K562 (cell line): ENCODE measurements around the gene SLC30A3. TPM values are rescaled to one million over a fixed set of nuclear protein-coding genes. Genes with fewer than 3 reads are reported as not detected.
A peak's percentile ranks its signal among the peaks of the same experiment; 100 is the strongest.

Source experiments
- ATAC-seq: fragments of 200-7000 bp; cut with Tn5 transposase; 3 replicates; pipeline ENCODE4 v1.9.1; 2020; ENCODE audit warnings: moderate library complexity
- BruUV-seq: library from RNA; stranded (reverse); fragments of 400-500 nt; replicated peaks from 2 replicates; lab custom pipeline; 2021; lab: Mats Ljungman, UMichigan
- CTCF ChIA-PET: fragments of 300-600 bp; formaldehyde crosslinking; extraction: SDS; loops from one replicate; lab custom pipeline; 2021; ENCODE audit warnings: low intra/inter-chr PET ratio; lab: Yijun Ruan, JAX
- POLR2A ChIA-PET: fragments of 300-600, 350-650 bp; sonication (Branson Sonifier 250); formaldehyde crosslinking; extraction: SDS; loops from one replicate; lab custom pipeline; 2021; ENCODE audit warnings: antibody characterized with exemption, inconsistent platforms; lab: Yijun Ruan, JAX
- DNase-seq, 4 experiments: peaks; one replicate each; pipeline versions ENCODE4 v3.0.0 to v3.0.0-alpha.2; 2011 to 2018; ENCODE audit warnings: low spot score in 3 of 4, mixed read lengths in 3 of 4; ENCODE audit errors: extremely low read depth in 1 of 4
- FAIRE-seq: peaks from 2 replicates; lab custom pipeline; 2011; peaks lifted over from hg19 to GRCh38; lab: Jason Lieb, UNC
- H2AFZ ChIP-seq: 2 replicates; pipeline ENCODE4 v1.6.0; 2011; ENCODE audit warnings: low read depth, low read length, control low read depth, inconsistent platforms
- H3K27ac ChIP-seq: fragments of 200-600 bp; 3 replicates; pipeline ENCODE4 v1.8.0; 2011; ENCODE audit warnings: low read depth, mild to moderate bottlenecking, control low read depth, inconsistent platforms, low read length, moderate library complexity, mixed read lengths; ENCODE audit errors: extremely low read depth
- H3K27me3 ChIP-seq, 2 experiments: fragments of 300-600 bp in 1 of 2; 2 replicates in 1 of 2; 3 replicates in 1 of 2; pipeline versions ENCODE4 v1.6.0 to v1.8.0; 2011; ENCODE audit warnings: inconsistent platforms in 2 of 2, low read length in 2 of 2, mild to moderate bottlenecking in 1 of 2, mixed read lengths in 1 of 2, moderate library complexity in 1 of 2; ENCODE audit not compliant: control insufficient read depth in 2 of 2, insufficient read depth in 2 of 2
- H3K36me3 ChIP-seq: fragments of 300-600 bp; 3 replicates; pipeline ENCODE4 v1.8.0; 2011; ENCODE audit warnings: mild to moderate bottlenecking, low read length, inconsistent platforms; ENCODE audit not compliant: control insufficient read depth, insufficient read depth
- H3K4me1 ChIP-seq, 2 experiments: fragments of 200-600 bp in 1 of 2; replicated peaks in 1 of 2; 2 replicates in 1 of 2; 3 replicates in 1 of 2; pipeline versions ENCODE4 v1.5.1 to v1.8.0; 2011; ENCODE audit warnings: inconsistent platforms in 2 of 2, low read length in 2 of 2, mild to moderate bottlenecking in 1 of 2, mixed read lengths in 1 of 2, moderate library complexity in 1 of 2; ENCODE audit not compliant: control insufficient read depth in 2 of 2, insufficient read depth in 2 of 2
- H3K4me2 ChIP-seq: 2 replicates; pipeline ENCODE4 v1.6.1; 2011; ENCODE audit warnings: low read length, control low read depth, inconsistent platforms, mixed read lengths; ENCODE audit not compliant: insufficient read depth
- H3K4me3 ChIP-seq: fragments of 200-600 bp; sonication (generic), shearing (Covaris generic); 2 replicates; pipeline ENCODE4 v1.5.1; 2016; ENCODE audit warnings: control low read depth, inconsistent platforms
- H3K79me2 ChIP-seq: fragments of 200-600 bp; 3 replicates; pipeline ENCODE4 v1.8.0; 2011; ENCODE audit warnings: low read length, inconsistent platforms; ENCODE audit not compliant: control insufficient read depth, insufficient read depth
- H3K9ac ChIP-seq, 2 experiments: 2 replicates each; pipeline versions ENCODE4 v1.6.0 to v1.6.1; 2011; ENCODE audit warnings: low read depth in 2 of 2, low read length in 2 of 2, control low read depth in 1 of 2, inconsistent platforms in 1 of 2, mild to moderate bottlenecking in 1 of 2, mixed read lengths in 1 of 2; ENCODE audit not compliant: insufficient read depth in 1 of 2
- H3K9me1 ChIP-seq: one replicate; pipeline ENCODE4 v1.6.0; 2011; ENCODE audit warnings: inconsistent platforms, mild to moderate bottlenecking, low read length, moderate library complexity; ENCODE audit not compliant: control insufficient read depth, insufficient read depth
- H3K9me3 ChIP-seq: replicated peaks from 2 replicates; pipeline ENCODE4 v1.5.1; 2011; ENCODE audit warnings: low read depth, low read length, inconsistent platforms; ENCODE audit not compliant: control insufficient read depth, insufficient read depth
- H4K20me1 ChIP-seq: replicated peaks from 2 replicates; pipeline ENCODE4 v1.6.1; 2011; ENCODE audit warnings: low read length, inconsistent platforms, mixed read lengths; ENCODE audit not compliant: control insufficient read depth, insufficient read depth
- BHLHE40 ChIP-seq: IDR thresholded peaks from 2 replicates; pipeline ENCODE4 v1.6.1; 2011; ENCODE audit warnings: low read length, improper control_type of control experiment
- CCAR2 ChIP-seq: fragments of 200-400 bp; formaldehyde crosslinking; IDR thresholded peaks from 2 replicates; pipeline ENCODE4 v1.6.1; 2017; ENCODE audit warnings: mild to moderate bottlenecking, low read depth, low read length
- FOXJ3 ChIP-seq: sonication (generic); formaldehyde crosslinking; IDR thresholded peaks from 2 replicates; pipeline ENCODE4 v1.4.0; 2020; ENCODE audit warnings: mild to moderate bottlenecking, missing genetic modification reagents
- SMARCA5 ChIP-seq: fragments of 450-650 bp; IDR thresholded peaks from 2 replicates; pipeline ENCODE4 v1.6.1; 2016
- SRSF9 ChIP-seq: fragments of 200-400 bp; formaldehyde crosslinking; IDR thresholded peaks from 2 replicates; pipeline ENCODE4 v1.6.1; 2017; ENCODE audit warnings: low read depth, low read length, borderline replicate concordance
- ZBED1 ChIP-seq: IDR thresholded peaks from 2 replicates; pipeline ENCODE4 v1.6.1; 2014
- WGBS: fragments of 100-300 bp; shearing (Covaris generic); methylation state at CpG from one replicate; pipeline ENCODE4 v1.1.6; 2016; ENCODE audit warnings: low coverage, mixed read lengths; ENCODE audit not compliant: insufficient coverage; ENCODE audit errors: missing lambda C conversion rate; 5-methylcytosine and 5-hydroxymethylcytosine counted together
- in situ Hi-C: fragments of 300-500 bp; cut with MboI; formaldehyde crosslinking; loops from 4 replicates; pipeline ENCODE4 v1.15.0; 2018; ENCODE audit warnings: inconsistent platforms, mixed read lengths
- intact Hi-C: fragments of 100-400 bp; cut with micrococcal nuclease; formaldehyde crosslinking; loops from 2 replicates; pipeline ENCODE4 v1.14.2; 2022
- polyA plus RNA-seq, 8 experiments: library from polyadenylated mRNA; depleted of rRNA in 4 of 8; stranded (reverse) in 5 of 8; unstranded in 3 of 8; fragments of >200 nt; fragmentation: Nextera tagmentation in 2 of 8; fragmentation: Illumina TruSeq in 1 of 8; extraction: Ambion mirVana in 2 of 8; extraction: Trizol in 1 of 8; gene quantifications; 2 replicates each; pipeline versions ENCODE4 v1.2.1 to v1.2.3, GENCODE V29; 2011 to 2014; ENCODE audit warnings: inconsistent platforms in 1 of 8, missing spikeins in 1 of 8
- total RNA-seq, 7 experiments: library from RNA; depleted of rRNA in 6 of 7; stranded (reverse); fragments of >200 nt in 6 of 7; fragmentation: Illumina TruSeq in 2 of 7; extraction: Trizol in 2 of 7; gene quantifications; 2 replicates each; pipeline versions ENCODE4 v1.2.1 to v1.2.3, GENCODE V29; 2011 to 2021; ENCODE audit warnings: low replicate concordance in 1 of 7
- TF ChIP-seq, protein P1 (sequence below): sonication (generic); formaldehyde crosslinking; IDR thresholded peaks from 2 replicates; pipeline ENCODE4 v1.8.1; 2023; ENCODE audit warnings: mild to moderate bottlenecking, missing genetic modification reagents

Gene SLC30A3
- total and polyA plus RNA-seq, 9 of the 15 experiments (the other 6 are each of a cell fraction or from before 2014, with no cell fraction given), result 0.03 to 2.7 (median 0.89) TPM; not detected in 1

DNA sequence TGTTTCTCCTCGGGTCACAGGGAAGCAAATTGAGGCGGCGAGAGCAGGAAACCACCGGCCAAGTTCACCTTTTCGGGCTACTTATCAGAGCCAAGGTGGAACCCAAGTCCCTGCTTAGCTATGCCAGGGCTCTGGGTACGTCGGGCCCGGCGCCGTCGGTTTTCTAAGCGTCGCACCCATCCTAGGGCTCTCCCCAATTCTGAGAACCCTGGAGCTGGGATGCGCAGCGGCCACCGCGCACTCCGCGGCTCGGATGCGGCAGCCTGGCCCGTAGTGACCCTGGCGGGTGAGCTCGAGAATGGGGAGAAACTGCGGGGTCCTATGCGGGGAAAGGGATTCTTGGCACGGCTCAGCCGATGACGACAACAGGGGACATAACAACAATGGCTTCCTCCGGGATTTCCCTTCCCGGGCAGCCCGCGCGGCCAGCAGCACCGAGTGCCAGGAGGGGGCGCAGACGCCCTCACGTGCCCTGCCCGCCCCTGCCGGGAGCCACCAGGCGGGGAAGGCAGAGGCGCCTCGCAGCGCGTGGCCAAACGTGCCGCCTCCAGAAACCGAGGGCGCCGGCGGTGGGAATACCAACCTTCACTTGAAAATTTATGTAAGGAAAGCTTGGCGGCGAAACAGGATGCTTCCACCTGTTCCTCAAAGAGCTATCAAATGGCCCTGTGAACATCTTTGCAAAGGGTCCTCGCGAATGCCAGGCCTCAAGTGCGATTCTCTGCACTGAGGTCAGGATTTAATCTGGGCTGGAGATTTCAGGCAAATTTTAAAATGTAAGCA is 2.1 kb upstream of the SLC30A3 start:
- H3K9ac ChIP-seq, result no peak overlapping the region
- H3K36me3 ChIP-seq, result no peaks in the 10 kb centered on the region
- no peak overlapping the region for H3K4me3 ChIP-seq
- H3K27ac ChIP-seq, result no peak overlapping the region
- H3K27me3 ChIP-seq, result peaks cover 33 to 40% of the 10 kb centered on the region in 2 experiments; a peak in 4 of 5 replicates
- no peak for FAIRE-seq
- in situ Hi-C loops (no loop called here), intact Hi-C loops (no loop called here)
- TF ChIP-seq, protein P1, sequence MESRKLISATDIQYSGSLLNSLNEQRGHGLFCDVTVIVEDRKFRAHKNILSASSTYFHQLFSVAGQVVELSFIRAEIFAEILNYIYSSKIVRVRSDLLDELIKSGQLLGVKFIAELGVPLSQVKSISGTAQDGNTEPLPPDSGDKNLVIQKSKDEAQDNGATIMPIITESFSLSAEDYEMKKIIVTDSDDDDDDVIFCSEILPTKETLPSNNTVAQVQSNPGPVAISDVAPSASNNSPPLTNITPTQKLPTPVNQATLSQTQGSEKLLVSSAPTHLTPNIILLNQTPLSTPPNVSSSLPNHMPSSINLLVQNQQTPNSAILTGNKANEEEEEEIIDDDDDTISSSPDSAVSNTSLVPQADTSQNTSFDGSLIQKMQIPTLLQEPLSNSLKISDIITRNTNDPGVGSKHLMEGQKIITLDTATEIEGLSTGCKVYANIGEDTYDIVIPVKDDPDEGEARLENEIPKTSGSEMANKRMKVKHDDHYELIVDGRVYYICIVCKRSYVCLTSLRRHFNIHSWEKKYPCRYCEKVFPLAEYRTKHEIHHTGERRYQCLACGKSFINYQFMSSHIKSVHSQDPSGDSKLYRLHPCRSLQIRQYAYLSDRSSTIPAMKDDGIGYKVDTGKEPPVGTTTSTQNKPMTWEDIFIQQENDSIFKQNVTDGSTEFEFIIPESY (CRISPR knock-in tag), result peak; percentile 76; the same call in 1 of the 2 replicates
- no peak for TF ChIP-seq FOXJ3 (CRISPR knock-in tag)
- no peak for TF ChIP-seq SRSF9
- no peak for TF ChIP-seq CCAR2
- peak; percentile 56 for TF ChIP-seq BHLHE40
- no peak for TF ChIP-seq ZBED1
- no peak for TF ChIP-seq SMARCA5
- WGBS, result 74% methylated on average over 43 of the region's 56 CpGs
- H3K9me3 ChIP-seq, result no peaks in the 10 kb centered on the region; the same call in 1 of the 2 replicates
- no peaks in the 10 kb centered on the region for H3K79me2 ChIP-seq
- H3K9me1 ChIP-seq, result no peaks in the 10 kb centered on the region
- H4K20me1 ChIP-seq, result no peaks in the 10 kb centered on the region
- H2AFZ ChIP-seq, result no peak overlapping the region; the same call in 1 of the 2 replicates
- ATAC-seq, result no peak
- ChIA-PET CTCF (no interaction called here), POLR2A (interaction anchor here (1.2 kb wide), 1 partner anchor 28 kb away, joined by 4 read pairs; no protein-coding TSS in a partner anchor)
- no peak overlapping the region for H3K4me2 ChIP-seq
- no TSS peak for BruUV-seq
- no peak for DNase-seq
- H3K4me1 ChIP-seq, result peaks cover 0 to 35% of the 10 kb centered on the region in 2 experiments; a peak in 3 of 5 replicates
